ENCODE results near the gene LLGL2. TPM values are rescaled to one million over a fixed set of nuclear protein-coding genes. Genes with fewer than 3 reads are reported as not detected.
"Not testable (repeated sequence)": the region's sequence is repeated elsewhere in the genome, so short reads cannot be mapped to it uniquely, and the experiment has no call there.

LLGL2 gene
- total and polyA plus RNA-seq, 9 donors, result 0.20 to 45.4 (median 15.1) TPM

GRCh38 chr17:75516619-75517296, 8.7 kb upstream of the LLGL2 start:
- Histone ChIP-seq H3K4me3 (peak overlapping the region; percentile 94), H3K36me3 (no peaks in the 10 kb centered on the region), H3K4me1 (ENCODE audit: insufficient read depth) (peaks cover 19% of the 10 kb centered on the region), H3K27me3 (no peaks in the 10 kb centered on the region), H3K9me3 (no peaks in the 10 kb centered on the region), H3K27ac (peak overlapping the region; percentile 11 to 46)
- WGBS, 3 donors, result 0 to 1% (median 0%) methylated on average over 44 to 65 of the region's 65 CpGs
- peak in 4 of 5 donors; percentile 44 to 69 (median 63) for DNase-seq
- intact Hi-C loops (cut with DNase I), result loop anchor here in 2 of 4 donors (5.0 to 10.0 kb wide), 3 partner anchors 71 to 192 kb away; partner anchors contain the start of gene MYO15B (in 1 of the 2)
- TF ChIP-seq POLR2A (IDR thresholded peaks at IDR 0.05) (peak; percentile 6), CTCF (IDR thresholded peaks at IDR 0.05) (no peak), EP300 (IDR thresholded peaks at IDR 0.05) (no peak)

- no peaks in the 10 kb centered on the region for H3K9me3 ChIP-seq
- TF ChIP-seq EP300 (IDR thresholded peaks at IDR 0.05) (no peak), POLR2A (IDR thresholded peaks at IDR 0.05) (no peak)
- 33 to 36% (median 34%) methylated on average over 10 of the region's 10 CpGs for WGBS, 3 donors
- no peak overlapping the region for H3K27ac ChIP-seq
- no peaks in the 10 kb centered on the region for H3K27me3 ChIP-seq
- H3K4me3 ChIP-seq, result peak overlapping the region; percentile 94
- peak in 2 of 5 donors; percentile 25 to 47 for DNase-seq
- peaks cover 16% of the 10 kb centered on the region for H3K4me1 ChIP-seq (ENCODE audit: insufficient read depth)
- no peaks in the 10 kb centered on the region for H3K36me3 ChIP-seq
- intact Hi-C loops (cut with DNase I), result loop anchor here in 2 of 4 donors (5.0 to 10.0 kb wide), 3 partner anchors 70 to 193 kb away; partner anchors contain the start of gene MYO15B (in 1 of the 2)
Observed at GRCh38 chr17:75517297-75517865, 8.1 kb upstream of the LLGL2 start.

GRCh38 chr17:75518201-75518600, 7.3 kb upstream of the LLGL2 start:
- TF ChIP-seq POLR2A (IDR thresholded peaks at IDR 0.05) (no peak), CTCF (IDR thresholded peaks at IDR 0.05) (no peak), EP300 (IDR thresholded peaks at IDR 0.05) (no peak)
- Histone ChIP-seq H3K4me3 (no peak overlapping the region), H3K36me3 (no peaks in the 10 kb centered on the region), H3K4me1 (ENCODE audit: insufficient read depth) (peaks cover 16% of the 10 kb centered on the region), H3K27ac (no peak overlapping the region), H3K9me3 (no peaks in the 10 kb centered on the region), H3K27me3 (no peaks in the 10 kb centered on the region)
- 71 to 89% (median 77%) methylated on average over 3 of the region's 3 CpGs for WGBS, 3 donors
- intact Hi-C loops (cut with DNase I), result loop anchor here in 2 of 4 donors (5.0 to 10.0 kb wide), 3 partner anchors 69 to 193 kb away; partner anchors contain the start of gene MYO15B (in 1 of the 2)
- no peak for DNase-seq

- no peak for DNase-seq
- Histone ChIP-seq H3K27ac (no peak overlapping the region), H3K27me3 (no peaks in the 10 kb centered on the region), H3K9me3 (no peaks in the 10 kb centered on the region), H3K4me1 (ENCODE audit: insufficient read depth) (peaks cover 11% of the 10 kb centered on the region), H3K36me3 (no peaks in the 10 kb centered on the region), H3K4me3 (no peak overlapping the region)
- 87 to 90% (median 89%) methylated on average over 9 of the region's 9 CpGs for WGBS, 3 donors
- TF ChIP-seq EP300 (IDR thresholded peaks at IDR 0.05), result no peak
- TF ChIP-seq CTCF (IDR thresholded peaks at IDR 0.05), result no peak
- TF ChIP-seq POLR2A (IDR thresholded peaks at IDR 0.05), result no peak
- intact Hi-C loops (cut with DNase I), result loop anchor here in 2 of 4 donors (5.0 to 10.0 kb wide), 3 partner anchors 68 to 194 kb away; partner anchors contain the start of gene MYO15B (in 1 of the 2)
Observed at GRCh38 chr17:75518983-75519537, 6.4 kb upstream of the LLGL2 start.

GRCh38 chr17:75520413-75520812, 5.1 kb upstream of the LLGL2 start:
- intact Hi-C loops (cut with DNase I); DNase-seq; H3K4me1 ChIP-seq (ENCODE audit: insufficient read depth); H3K4me3 ChIP-seq; H3K27me3 ChIP-seq; H3K27ac ChIP-seq; H3K36me3 ChIP-seq; H3K9me3 ChIP-seq: not testable (repeated sequence)
- WGBS, 3 donors, result 92 to 95% (median 94%) methylated on average over 8 of the region's 8 CpGs
